ENCODE results near the gene TAF4B.
"Not testable (repeated sequence)": the region's sequence is repeated elsewhere in the genome, so short reads cannot be mapped to it uniquely, and the experiment has no call there.

TAF4B gene

GRCh38 chr18:26356045-26356785, 130.0 kb downstream of the TAF4B start:
- in situ Hi-C loops (cut with MboI; ENCODE audit: low pct_unique_long_range_greater_than_20kb, low sequenced_read_pairs): no loop called here
- DNase-seq: no peak

- in situ Hi-C loops (cut with MboI; ENCODE audit: low pct_unique_long_range_greater_than_20kb, low sequenced_read_pairs): no loop called here
- DNase-seq: no peak
These were observed 131.7 kb downstream of the TAF4B start for GRCh38 chr18:26357960-26358359.

GRCh38 chr18:26362021-26362420, 135.8 kb downstream of the TAF4B start:
- in situ Hi-C loops (cut with MboI; ENCODE audit: low pct_unique_long_range_greater_than_20kb, low sequenced_read_pairs): no loop called here

GRCh38 chr18:26367425-26367824, 141.2 kb downstream of the TAF4B start:
- in situ Hi-C loops (cut with MboI; ENCODE audit: low pct_unique_long_range_greater_than_20kb, low sequenced_read_pairs): no loop called here
- no peak for DNase-seq

More at GRCh38 chr18:26362021-26362420, 135.8 kb downstream of the TAF4B start:
- DNase-seq: no peak

- in situ Hi-C loops (cut with MboI; ENCODE audit: low pct_unique_long_range_greater_than_20kb, low sequenced_read_pairs): no loop called here
- no peak for DNase-seq
These were observed 143.8 kb downstream of the TAF4B start for GRCh38 chr18:26370037-26370436.

GRCh38 chr18:26376105-26376504, 149.9 kb downstream of the TAF4B start:
- DNase-seq: no peak
- in situ Hi-C loops (cut with MboI; ENCODE audit: low pct_unique_long_range_greater_than_20kb, low sequenced_read_pairs): no loop called here

GRCh38 chr18:26378701-26379100, 152.5 kb downstream of the TAF4B start:
- DNase-seq: no peak
- in situ Hi-C loops (cut with MboI; ENCODE audit: low pct_unique_long_range_greater_than_20kb, low sequenced_read_pairs): no loop called here

- DNase-seq: not testable (repeated sequence)
These were observed 155.3 kb downstream of the TAF4B start for GRCh38 chr18:26381555-26381954.

GRCh38 chr18:26383454-26384270, 157.4 kb downstream of the TAF4B start:
- DNase-seq: peak; percentile 52
- in situ Hi-C loops (cut with MboI; ENCODE audit: low pct_unique_long_range_greater_than_20kb, low sequenced_read_pairs): no loop called here

More at GRCh38 chr18:26381555-26381954, 155.3 kb downstream of the TAF4B start:
- in situ Hi-C loops (cut with MboI; ENCODE audit: low pct_unique_long_range_greater_than_20kb, low sequenced_read_pairs): not testable (repeated sequence)

GRCh38 chr18:26386002-26386401, 159.8 kb downstream of the TAF4B start:
- in situ Hi-C loops (cut with MboI; ENCODE audit: low pct_unique_long_range_greater_than_20kb, low sequenced_read_pairs): no loop called here
- DNase-seq: no peak

GRCh38 chr18:26386441-26386840, 160.2 kb downstream of the TAF4B start:
- in situ Hi-C loops (cut with MboI; ENCODE audit: low pct_unique_long_range_greater_than_20kb, low sequenced_read_pairs): no loop called here
- DNase-seq: no peak

GRCh38 chr18:26394047-26394654, 167.9 kb downstream of the TAF4B start:
- no peak for DNase-seq
- in situ Hi-C loops (cut with MboI; ENCODE audit: low pct_unique_long_range_greater_than_20kb, low sequenced_read_pairs): no loop called here

- no peak for DNase-seq
- in situ Hi-C loops (cut with MboI; ENCODE audit: low pct_unique_long_range_greater_than_20kb, low sequenced_read_pairs): no loop called here
These were observed 170.8 kb downstream of the TAF4B start for GRCh38 chr18:26397019-26397418.

GRCh38 chr18:26403491-26403890, 177.2 kb downstream of the TAF4B start:
- DNase-seq: no peak
- in situ Hi-C loops (cut with MboI; ENCODE audit: low pct_unique_long_range_greater_than_20kb, low sequenced_read_pairs): no loop called here

- in situ Hi-C loops (cut with MboI; ENCODE audit: low pct_unique_long_range_greater_than_20kb, low sequenced_read_pairs): no loop called here
- DNase-seq: peak; percentile 7
These were observed 179.1 kb downstream of the TAF4B start for GRCh38 chr18:26405190-26405801.

- in situ Hi-C loops (cut with MboI; ENCODE audit: low pct_unique_long_range_greater_than_20kb, low sequenced_read_pairs): no loop called here
- DNase-seq: no peak
These were observed 180.1 kb downstream of the TAF4B start for GRCh38 chr18:26406324-26406723.

- in situ Hi-C loops (cut with MboI; ENCODE audit: low pct_unique_long_range_greater_than_20kb, low sequenced_read_pairs): no loop called here
- DNase-seq: no peak
These were observed 180.7 kb downstream of the TAF4B start for GRCh38 chr18:26406854-26407517.

GRCh38 chr18:26407736-26408601, 181.7 kb downstream of the TAF4B start:
- no peak for DNase-seq

More at GRCh38 chr18:26407736-26408601, 181.7 kb downstream of the TAF4B start:
- in situ Hi-C loops (cut with MboI; ENCODE audit: low pct_unique_long_range_greater_than_20kb, low sequenced_read_pairs): no loop called here

Data from KBM-7 (cell line).